MCF 10A (cell line): ENCODE measurements around the gene ANKRD34A. TPM values are rescaled to one million over a fixed set of nuclear protein-coding genes. Genes with fewer than 3 reads are reported as not detected.

ENCODE experiments used
- BruUV-seq: library from RNA; stranded (reverse); fragments of 400-500 nt; replicated peaks from 2 replicates; lab custom pipeline; 2021; lab: Mats Ljungman, UMichigan
- CTCF ChIA-PET: fragments of 300-600 bp; sonication (Branson Sonifier 250); formaldehyde crosslinking; extraction: SDS; loops from one replicate; lab custom pipeline; 2021; ENCODE audit warnings: antibody characterized with exemption, inconsistent platforms; lab: Yijun Ruan, JAX
- POLR2A ChIA-PET: fragments of 300-600, 350-650 bp; sonication (Branson Sonifier 250); formaldehyde crosslinking; extraction: SDS; loops from one replicate; lab custom pipeline; 2020; ENCODE audit warnings: antibody characterized with exemption, inconsistent platforms; lab: Yijun Ruan, JAX
- DNase-seq: peaks from one replicate; pipeline ENCODE4 v3.0.0-alpha.2; 2018; ENCODE audit not compliant: unreplicated experiment
- H3K27ac Mint-ChIP-seq: one replicate; pipeline ENCODE4 v1.8.0; 2022; ENCODE audit warnings: mild to moderate bottlenecking, low read depth, mixed read lengths; ENCODE audit not compliant: unreplicated experiment
- H3K27me3 Mint-ChIP-seq: one replicate; pipeline ENCODE4 v1.8.0; 2022; ENCODE audit warnings: mixed read lengths; ENCODE audit not compliant: insufficient read depth, unreplicated experiment
- H3K36me3 Mint-ChIP-seq: one replicate; pipeline ENCODE4 v1.8.0; 2022; ENCODE audit warnings: mild to moderate bottlenecking, moderate library complexity, mixed read lengths; ENCODE audit not compliant: insufficient read depth, unreplicated experiment
- H3K4me1 Mint-ChIP-seq: one replicate; pipeline ENCODE4 v1.8.0; 2022; ENCODE audit warnings: mixed read lengths; ENCODE audit not compliant: insufficient read depth, unreplicated experiment
- H3K4me3 Mint-ChIP-seq: one replicate; pipeline ENCODE4 v1.8.0; 2022; ENCODE audit warnings: mild to moderate bottlenecking, moderate library complexity, mixed read lengths; ENCODE audit not compliant: unreplicated experiment
- H3K9me3 Mint-ChIP-seq: one replicate; pipeline ENCODE4 v1.8.0; 2022; ENCODE audit warnings: mixed read lengths; ENCODE audit not compliant: unreplicated experiment
- CTCF ChIP-seq: fragments of 200-600 bp; IDR thresholded peaks from one replicate; pipeline ENCODE4 v1.8.0; 2022; ENCODE audit warnings: antibody characterized with exemption, mild to moderate bottlenecking; ENCODE audit not compliant: unreplicated experiment
- intact Hi-C: fragments of 100-400 bp; cut with micrococcal nuclease; formaldehyde crosslinking; loops from 2 replicates; pipeline ENCODE4 v1.14.1; 2022
- total RNA-seq: library from RNA; stranded (reverse); gene quantifications from 2 replicates; pipeline ENCODE4 v1.2.3, GENCODE V29; 2022

Gene ANKRD34A
- total RNA-seq, 1 experiment from 2014 or later, result 2.6 TPM

GRCh38 chr1:145963265-145964019 is 933 bp downstream of the ANKRD34A start:
- ChIA-PET CTCF (interaction anchor here (0.5 to 9.1 kb wide), 19 partner anchors 15 to 117 kb away, joined by 3 to 145 read pairs (median 6); partner anchors contain the start of genes ITGA10, NUDT17, PIAS3 and RBM8A), POLR2A (interaction anchor here (0.6 to 7.9 kb wide), 29 partner anchors 8 to 181 kb away, joined by 3 to 226 read pairs (median 15); partner anchors contain the start of genes LIX1L, PEX11B, PIAS3 and POLR3C)
- Mint-ChIP-seq H3K4me1 (peaks cover 49% of the 10 kb centered on the region), H3K4me3 (peak overlapping the region; percentile 92), H3K36me3 (peaks cover 5% of the 10 kb centered on the region), H3K27ac (peak overlapping the region; percentile 96), H3K9me3 (no peaks in the 10 kb centered on the region), H3K27me3 (no peaks in the 10 kb centered on the region)
- no peak for TF ChIP-seq CTCF
- DNase-seq, result peak; percentile 71
- intact Hi-C loops, result loop anchor here (2.0 to 5.0 kb wide), 2 partner anchors 37 to 56 kb away; partner anchors contain the start of gene RBM8A
- no TSS peak for BruUV-seq

GRCh38 chr1:145962157-145963102 is 1.9 kb downstream of the ANKRD34A start:
- ChIA-PET POLR2A (interaction anchor here (0.9 to 7.9 kb wide), 19 partner anchors 7 to 138 kb away, joined by 3 to 226 read pairs (median 27); partner anchors contain the start of genes ANKRD35, LIX1L, PEX11B and PIAS3), CTCF (interaction anchor here (0.6 to 9.1 kb wide), 8 partner anchors 16 to 109 kb away, joined by 3 to 145 read pairs (median 4); partner anchors contain the start of genes ITGA10, PIAS3 and RBM8A)
- Mint-ChIP-seq H3K27ac (peak overlapping the region; percentile 3), H3K36me3 (peaks cover 5% of the 10 kb centered on the region), H3K4me1 (peaks cover 56% of the 10 kb centered on the region), H3K9me3 (no peaks in the 10 kb centered on the region), H3K4me3 (peak overlapping the region; percentile 92), H3K27me3 (no peaks in the 10 kb centered on the region)
- peak; percentile 45 for DNase-seq
- BruUV-seq, result no TSS peak
- TF ChIP-seq CTCF, result no peak
- intact Hi-C loops, result loop anchor here (2.0 to 5.0 kb wide), 2 partner anchors 36 to 55 kb away; partner anchors contain the start of gene RBM8A

- H3K27ac Mint-ChIP-seq, result peak overlapping the region; percentile 3
- peaks cover 62% of the 10 kb centered on the region for H3K4me1 Mint-ChIP-seq
- peak overlapping the region; percentile 92 for H3K4me3 Mint-ChIP-seq
- H3K9me3 Mint-ChIP-seq, result no peaks in the 10 kb centered on the region
- H3K36me3 Mint-ChIP-seq, result peaks cover 5% of the 10 kb centered on the region
- intact Hi-C loops, result loop anchor here (2.0 to 5.0 kb wide), 2 partner anchors 35 to 54 kb away; partner anchors contain the start of gene RBM8A
- TF ChIP-seq CTCF, result no peak
- ChIA-PET POLR2A (interaction anchor here (1.1 to 7.9 kb wide), 8 partner anchors 6 to 102 kb away, joined by 3 to 226 read pairs (median 83); partner anchors contain the start of genes LIX1L, PIAS3, RBM8A and TXNIP), CTCF (interaction anchor here (0.7 to 9.1 kb wide), 5 partner anchors 17 to 102 kb away, joined by 4 to 145 read pairs (median 4); partner anchors contain the start of gene PIAS3)
- H3K27me3 Mint-ChIP-seq, result no peaks in the 10 kb centered on the region
- DNase-seq, result no peak
- BruUV-seq, result no TSS peak
Measured at GRCh38 chr1:145961425-145962156, 2.8 kb downstream of the ANKRD34A start.
